Anterior cingulate cortex (tissue), 58 donors: Measurements from ENCODE around the gene WIPF3.

Experiments
- DNase-seq, 58 donors: peaks; one replicate each; lab custom pipeline; 2025; lab: John Stamatoyannopoulos, UW

Gene WIPF3

DNA sequence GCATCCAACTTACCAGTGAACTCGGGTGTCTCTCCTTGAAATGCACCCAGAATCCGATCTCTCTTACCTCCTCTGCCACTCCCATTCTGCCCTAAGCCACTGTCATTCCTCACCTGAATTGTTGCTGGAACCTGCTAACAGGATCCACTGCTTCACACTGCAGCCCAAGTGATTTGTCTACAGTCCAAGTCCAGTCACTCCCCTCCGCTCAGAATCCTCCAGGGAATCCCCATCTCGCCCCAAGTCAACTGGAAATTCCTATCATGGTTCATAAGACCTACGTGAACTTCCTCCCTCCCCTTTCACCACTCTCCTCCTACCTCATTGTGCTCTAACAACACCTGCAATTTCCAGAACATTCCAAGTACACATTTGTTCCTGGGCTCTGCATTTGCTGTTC lies 92.0 kb downstream of the WIPF3 start:
- DNase-seq, result no peak

DNA sequence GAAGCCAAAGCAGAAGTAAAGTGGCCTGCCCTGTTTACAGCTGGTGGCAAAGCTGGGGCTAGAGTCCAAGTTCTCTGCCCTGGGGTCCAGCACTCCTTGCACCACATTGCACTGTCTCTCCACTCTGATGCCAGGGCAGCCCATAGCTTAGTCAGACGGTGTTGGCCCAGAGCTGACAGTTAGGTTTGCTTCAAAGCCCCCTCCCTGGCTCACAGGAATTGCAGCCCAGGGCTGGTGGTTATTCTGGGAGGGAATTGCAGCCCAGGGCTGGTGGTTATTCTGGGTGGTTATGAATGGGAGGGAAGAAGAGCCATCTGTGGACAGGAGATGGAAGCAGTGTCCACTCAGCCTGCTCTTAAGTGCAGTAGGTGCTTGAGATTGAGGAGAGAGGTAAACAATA lies 94.4 kb downstream of the WIPF3 start:
- no peak for DNase-seq

DNA sequence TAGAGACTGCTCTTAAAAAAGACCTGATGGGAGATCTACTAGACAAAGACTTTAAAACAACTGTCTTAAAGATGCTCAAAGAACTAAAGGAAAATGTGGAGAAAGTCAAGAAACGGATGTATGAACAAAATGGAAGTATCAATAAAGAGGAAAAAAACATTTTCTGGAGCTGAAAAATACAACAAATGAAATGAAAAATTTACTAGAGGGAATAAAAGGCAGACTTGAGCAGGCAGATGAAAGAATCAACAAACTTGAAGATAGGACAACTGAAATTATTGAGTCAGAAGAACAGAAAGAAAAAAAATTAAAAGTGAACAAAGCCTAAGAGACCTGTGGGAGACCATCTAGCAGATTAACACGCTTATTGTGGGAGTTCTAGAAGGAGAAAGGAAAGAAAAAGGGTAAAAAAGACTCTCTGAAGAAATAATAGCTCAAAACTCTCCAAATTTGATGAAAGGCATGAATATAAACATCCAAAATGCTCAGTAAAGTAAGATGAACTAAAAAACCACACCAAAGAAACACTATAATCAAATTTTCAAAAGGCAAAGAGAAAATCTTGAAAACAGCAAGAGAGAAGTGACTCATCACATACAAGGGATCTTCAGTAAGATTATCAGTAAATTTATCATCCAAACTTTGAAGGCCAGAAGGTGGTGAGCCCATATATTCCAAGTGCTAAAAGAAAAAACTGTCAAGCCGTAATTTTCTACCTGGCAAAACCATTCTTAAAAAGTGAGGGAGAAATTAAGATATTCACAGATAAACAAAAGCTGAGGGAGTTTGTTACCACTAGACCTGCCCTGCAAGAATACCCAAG lies 100.1 kb downstream of the WIPF3 start:
- no peak for DNase-seq

DNA sequence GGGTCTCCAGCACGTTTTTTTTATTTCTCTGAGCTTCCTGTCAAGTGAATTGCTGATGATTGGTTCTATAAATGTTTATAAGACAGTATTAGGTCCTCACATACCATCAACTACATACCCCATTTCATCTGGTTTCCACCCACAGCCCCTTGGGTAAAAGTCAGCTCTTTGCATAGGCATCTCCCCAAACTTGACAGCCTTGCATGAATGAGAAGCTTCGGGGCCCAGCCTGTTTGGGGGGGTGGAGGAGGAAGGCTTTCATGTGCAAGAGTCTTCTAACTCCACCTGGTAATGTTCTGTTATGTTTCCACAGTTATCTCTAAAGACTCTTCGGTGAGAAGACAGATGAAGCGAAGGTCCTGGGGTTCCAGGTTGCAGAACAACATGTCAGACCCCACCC lies 107.9 kb downstream of the WIPF3 start:
- DNase-seq, result no peak

DNA sequence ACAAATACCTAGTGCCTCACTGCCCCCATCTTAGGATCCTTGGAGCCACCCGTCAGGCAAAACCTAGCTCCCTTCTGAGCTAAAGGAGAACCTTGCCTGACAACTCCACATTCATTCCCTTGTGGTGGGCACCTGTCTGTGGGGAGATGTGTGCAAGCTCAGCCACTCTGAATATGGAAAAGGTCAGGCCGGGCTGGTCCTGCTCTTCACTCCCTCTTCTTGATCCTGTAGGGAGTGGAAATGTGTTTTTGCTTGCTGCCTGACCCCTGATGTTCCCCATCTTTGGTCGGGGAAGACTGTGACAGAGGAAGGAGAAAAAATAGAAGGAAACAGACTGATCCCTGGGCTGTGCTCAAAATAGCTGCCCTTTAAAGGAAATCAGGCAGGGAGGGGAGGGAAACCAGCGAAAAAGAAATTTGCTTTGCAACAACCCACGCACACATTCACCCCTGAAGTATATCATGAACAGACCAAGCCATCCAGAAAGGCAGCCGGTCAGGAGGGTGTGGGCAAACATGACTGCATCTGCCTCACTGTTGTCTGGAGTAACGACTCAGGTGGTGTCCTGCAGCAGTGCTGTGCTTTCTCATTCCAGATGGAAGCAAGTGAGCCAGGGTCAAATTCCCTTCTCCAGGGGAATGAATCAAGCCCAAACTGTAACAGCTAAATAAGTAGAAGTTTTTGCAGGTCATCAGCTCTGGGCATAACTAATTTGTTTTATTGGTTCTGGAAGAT lies 109.3 kb downstream of the WIPF3 start:
- DNase-seq, result peak in 5 of 58 donors; percentile 20 to 61 (median 37)

DNA sequence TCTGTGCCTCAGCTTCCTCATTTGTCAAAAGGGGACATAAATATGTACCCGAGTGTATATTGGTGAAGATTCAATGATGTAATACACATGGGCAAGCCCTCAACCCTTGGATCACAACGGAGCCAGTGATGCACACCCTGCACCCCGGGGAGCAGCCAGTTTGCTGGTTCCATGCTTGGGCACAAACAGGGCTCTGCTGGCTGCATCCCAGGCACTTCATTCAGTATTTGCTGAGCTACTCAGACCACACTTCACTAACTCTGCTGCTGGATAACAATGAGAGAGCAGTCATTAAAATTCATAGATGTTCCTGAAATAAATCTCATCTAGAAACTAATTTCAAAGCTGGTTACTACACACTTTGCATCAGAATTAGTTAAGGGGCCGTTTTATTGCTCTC lies 111.3 kb downstream of the WIPF3 start:
- peak in 14 of 58 donors; percentile 9 to 69 (median 32) for DNase-seq

DNA sequence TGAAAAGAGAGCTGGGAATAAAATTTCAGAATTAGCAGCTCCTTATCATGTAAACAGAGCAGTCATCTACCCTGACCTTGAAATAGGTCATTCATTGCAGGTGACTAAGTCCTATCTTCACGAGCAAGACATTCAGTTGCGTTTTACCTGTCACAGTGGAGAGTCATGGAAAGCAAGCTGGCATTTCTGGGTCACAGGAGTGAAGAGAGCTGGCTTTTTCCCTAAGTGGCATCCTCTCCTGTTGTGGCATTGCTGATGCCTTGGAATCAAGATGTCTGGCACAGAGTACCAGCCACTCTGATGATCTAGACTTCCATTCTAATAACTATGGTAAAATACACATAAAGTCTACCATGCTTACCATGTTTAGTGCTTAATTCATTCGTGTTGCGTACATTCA lies 112.5 kb downstream of the WIPF3 start:
- DNase-seq, result no peak

DNA sequence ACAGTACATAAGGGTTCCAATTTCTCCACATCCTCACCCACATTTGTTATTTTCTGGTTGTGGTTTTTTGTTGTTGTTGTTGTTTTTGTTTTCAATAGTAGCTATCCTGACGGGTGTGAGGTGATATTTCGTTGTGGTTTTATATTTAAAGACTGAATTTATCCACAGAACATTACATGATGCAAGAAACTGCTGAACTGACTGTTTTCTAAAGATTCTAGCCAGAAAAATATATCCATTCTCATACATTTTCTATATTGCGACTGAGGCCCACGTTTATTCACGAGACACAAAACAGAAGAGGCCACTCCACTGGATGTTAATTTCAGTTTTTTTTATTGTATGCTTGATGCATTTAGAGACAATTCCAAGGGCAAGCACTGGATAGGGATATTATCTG lies 113.5 kb downstream of the WIPF3 start:
- DNase-seq, result no peak

DNA sequence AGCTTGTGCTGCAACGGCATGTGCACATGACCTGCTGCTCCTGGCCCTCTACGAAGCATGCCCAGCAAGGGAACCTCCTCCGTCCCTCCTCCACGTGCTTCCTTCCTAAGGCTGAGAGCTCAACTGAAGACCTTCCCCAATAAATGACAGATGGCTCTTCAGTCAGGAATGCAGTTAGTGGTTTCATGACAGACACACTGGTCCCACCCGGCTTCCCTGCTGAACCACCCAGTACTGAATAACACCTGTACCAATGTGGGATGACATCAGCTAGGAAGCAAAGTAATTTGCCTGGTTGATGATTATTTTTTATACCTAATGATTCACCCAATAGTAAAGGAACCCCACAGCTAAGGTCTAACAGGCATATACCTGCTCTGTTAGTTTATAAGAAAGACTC lies 114.2 kb downstream of the WIPF3 start:
- no peak for DNase-seq

DNA sequence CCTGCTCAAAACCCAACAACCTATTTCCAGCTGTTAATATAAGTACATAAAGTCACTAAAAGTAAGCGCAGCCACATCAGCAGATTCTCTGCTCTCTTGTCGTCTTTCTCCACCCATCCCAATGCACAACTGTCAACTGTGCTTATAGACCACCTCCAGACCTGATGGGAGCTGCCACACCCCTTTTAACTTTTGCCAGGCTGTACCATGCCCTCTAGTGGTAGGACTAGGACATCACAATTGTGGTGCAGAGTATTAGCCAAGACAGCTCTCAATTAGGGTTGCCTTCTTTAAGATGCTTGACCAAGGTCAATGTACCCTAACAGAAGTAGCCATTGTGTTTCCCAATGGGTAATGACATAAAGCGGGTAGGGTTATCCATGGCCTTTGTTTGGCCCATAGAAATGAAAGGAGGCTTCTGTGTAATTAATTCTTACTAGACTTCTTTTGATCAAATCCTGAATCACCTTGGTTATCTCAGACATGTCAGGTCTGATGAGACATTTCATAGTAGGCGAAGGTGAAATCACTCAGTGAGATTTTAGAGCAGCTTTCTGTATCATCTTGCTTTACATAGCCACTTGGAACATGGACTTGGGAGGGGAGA lies 115.2 kb downstream of the WIPF3 start:
- DNase-seq, result peak in 16 of 58 donors; percentile 17 to 53 (median 28)

DNA sequence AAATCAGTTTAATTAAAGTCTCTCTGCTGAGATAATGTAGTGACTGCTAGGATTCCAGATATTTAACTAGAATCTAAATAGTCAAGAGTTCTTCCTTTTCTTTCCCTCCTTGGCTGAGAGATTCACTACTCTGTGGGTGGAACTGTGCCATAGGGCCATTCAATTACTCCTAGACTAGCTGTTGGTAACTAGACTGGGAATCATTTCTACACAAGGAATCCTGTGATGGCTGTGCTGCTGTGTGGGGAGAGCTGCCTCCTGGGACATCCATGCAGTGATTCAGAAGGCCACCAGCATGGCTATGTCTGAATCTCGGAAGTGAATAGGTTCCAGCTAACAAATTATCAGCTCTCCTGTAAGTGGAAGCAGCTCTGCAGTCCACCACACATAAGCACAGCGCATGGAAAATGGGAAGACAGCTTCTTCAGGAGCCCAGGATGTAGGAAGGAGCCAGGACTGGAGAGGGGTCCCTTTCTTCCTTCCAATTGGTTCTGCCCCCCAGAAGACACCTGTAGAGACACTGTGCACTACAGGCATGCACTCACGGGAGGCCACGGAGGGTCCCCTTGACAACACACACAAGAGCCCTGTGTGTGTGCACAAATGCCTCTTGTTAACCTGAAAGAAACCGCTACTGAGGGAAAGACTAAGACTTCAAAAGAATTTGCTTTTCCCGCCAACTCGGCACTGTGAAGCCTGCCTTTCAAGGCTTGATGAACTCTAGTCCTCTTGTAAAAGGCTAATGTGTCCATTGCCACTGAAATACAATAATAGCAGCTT lies 116.8 kb downstream of the WIPF3 start:
- DNase-seq, result peak in 4 of 58 donors; percentile 26 to 51 (median 34)

DNA sequence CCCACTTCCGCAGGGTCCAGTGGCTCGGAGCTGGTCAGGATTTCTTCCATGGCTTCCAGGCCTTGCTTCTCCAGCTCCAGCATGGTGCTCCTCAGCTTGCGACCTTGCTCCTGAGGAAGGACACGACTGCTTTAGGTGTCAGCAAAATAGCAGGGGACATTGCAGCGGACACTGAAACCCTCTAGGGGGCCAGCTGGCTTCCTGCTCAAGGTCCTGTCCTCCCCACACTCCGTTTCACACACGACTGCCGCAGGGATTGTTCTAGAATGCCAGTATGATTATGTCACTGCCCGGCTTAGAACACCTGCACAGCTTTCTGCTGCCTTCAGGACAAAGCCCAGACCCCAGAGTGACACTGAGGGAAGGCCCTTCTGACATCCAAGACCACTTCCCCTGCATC lies 117.7 kb downstream of the WIPF3 start:
- no peak for DNase-seq

DNA sequence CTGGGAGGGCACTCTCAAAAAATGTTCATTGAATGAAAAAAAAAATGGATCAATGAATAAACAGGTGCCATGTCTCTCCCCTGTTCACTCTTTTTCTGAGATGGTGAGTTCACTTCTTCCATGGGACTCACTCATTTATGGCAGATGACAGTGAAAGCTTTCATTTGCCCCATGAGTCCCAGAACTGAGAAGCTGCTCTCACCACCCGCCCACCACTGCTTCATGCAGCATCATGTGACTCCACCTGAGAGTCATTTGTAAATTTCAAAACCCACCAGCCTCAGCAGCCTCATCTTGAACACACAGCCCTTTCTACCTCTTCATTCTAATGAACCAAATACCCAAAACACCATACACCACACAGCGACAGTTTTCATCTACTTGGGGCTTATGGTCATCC lies 118.4 kb downstream of the WIPF3 start:
- DNase-seq, result no peak

DNA sequence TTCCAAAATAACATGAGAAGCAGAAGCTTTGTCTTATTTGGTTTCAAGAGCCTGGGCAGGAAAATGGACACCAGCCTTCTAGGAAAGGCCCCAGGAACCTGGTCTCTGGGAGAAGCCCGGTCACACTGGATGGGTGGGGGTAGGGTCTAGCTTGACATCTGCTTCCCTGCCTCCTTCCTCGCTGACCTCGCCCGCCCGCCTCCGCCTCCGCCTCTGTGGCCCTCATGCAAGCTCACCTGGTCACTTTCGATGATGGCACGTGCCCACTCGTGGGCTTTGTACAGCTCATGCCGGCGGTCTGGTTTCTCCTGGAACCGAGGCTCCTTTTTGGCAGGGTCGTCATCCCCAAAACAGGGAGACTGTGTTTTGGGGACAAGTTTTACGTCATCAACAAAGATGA lies 119.9 kb downstream of the WIPF3 start:
- no peak for DNase-seq

DNA sequence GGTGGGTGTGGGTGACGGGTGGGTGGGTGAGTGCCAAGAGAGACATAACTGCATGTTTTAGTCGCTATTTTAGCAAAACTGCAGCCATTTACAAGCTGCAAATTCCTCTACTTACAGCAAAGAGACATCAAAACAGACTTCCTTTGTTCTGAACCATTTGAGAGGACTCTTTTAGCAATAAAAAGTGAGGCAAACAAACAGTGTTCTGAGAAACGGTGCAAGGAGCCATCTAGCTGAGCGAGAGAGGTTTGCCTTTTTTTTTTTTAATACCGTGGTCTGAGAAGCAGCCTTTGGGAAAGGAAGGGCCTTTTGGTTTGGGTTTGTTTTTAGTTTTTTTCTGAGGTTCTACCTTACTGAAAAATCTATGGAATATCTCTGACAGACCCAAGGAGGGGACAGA lies 120.4 kb downstream of the WIPF3 start:
- DNase-seq, result peak in 2 of 58 donors; percentile 35 to 58

DNA sequence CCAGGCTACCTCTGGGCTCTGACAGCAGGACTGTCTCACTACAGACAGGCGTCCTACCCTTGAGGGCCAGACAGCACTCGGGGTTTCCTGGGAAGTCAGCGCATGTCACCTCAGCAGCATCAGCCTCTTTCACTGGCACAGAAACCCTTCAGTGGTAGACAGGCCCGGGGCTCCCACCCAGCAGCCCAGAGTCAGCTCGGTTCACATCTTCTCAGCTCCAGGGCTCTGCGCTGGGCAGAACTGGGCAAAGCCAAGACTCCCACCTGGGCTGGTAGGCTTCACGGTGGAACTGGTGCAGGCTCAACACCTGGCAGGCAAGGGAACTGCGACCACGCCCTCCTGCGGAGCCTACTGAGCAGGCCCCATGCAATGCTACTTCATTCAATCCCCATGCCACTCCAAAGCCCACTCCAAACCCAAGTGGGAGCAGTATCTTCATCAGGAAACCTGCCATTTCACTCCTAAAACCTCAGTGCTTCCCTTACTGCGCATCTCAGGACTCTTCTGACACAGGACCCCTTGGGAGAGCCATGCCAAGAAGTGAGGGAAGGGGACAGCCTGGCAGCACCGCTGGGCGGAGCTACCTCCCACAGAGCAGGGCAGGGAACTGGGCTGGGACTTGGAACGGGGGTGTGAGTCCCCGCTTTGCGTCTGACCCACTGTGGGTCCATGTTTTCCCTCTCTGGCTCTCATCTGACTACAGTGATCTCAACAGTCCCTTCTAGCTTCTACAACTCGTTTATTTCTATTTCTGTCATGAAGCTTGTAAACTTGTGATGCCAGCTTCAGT lies 122.9 kb downstream of the WIPF3 start:
- DNase-seq, result no peak

DNA sequence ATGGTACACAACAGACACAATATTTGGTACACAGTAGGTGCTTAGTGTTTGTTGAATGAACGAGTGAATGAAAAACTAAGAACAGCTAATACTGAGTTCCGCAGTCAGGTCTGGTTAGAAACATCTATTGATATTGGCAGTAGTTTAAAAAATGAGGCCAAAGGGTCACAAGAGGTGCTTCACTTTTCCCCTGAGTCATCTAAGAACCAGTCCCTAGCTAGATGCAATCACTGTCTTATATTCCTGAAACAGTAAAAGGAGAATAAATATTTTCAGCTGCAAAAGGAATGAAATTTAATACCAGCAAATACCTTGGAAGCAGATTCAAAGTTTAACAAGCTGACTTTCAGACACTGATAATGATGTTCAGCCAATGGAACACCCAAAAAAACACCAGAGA lies 128.8 kb downstream of the WIPF3 start:
- DNase-seq, result no peak

DNA sequence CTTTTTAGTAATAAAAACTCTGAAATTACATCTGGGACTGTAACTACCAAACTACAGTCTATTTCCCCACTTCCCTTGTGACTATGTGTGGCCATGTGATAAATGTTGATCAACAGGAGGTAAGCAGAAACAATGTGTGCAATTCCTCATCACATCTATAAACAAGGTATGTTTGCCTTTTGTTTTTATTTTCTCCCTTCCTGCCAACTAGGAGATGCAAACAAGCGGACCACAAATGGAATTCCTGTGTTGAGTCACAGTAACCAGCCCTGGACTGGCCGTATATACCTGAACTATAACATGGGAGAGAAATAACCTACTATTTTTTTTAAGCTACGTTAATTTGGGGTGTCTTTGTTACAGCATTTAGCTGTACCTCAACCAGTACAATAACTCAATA lies 130.8 kb downstream of the WIPF3 start:
- no peak for DNase-seq

DNA sequence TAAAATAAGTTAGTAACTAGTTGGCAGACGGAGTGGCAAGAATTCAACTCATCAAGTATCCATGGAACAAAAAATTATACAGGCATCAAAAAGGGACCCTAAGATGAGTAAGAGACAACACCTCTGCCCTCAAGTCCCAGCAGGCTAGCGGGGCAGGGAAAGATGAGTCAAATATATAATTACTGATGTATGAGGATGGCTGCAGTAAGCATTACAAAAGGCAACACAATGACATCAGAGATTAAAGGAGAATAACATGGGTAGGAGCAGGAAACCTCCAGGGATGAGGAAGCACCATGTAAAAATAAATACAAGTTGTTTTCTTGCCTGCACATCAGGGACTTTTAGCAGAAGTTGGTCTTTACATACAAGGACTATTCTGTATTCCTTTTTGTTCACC lies 133.9 kb downstream of the WIPF3 start:
- DNase-seq, result no peak

DNA sequence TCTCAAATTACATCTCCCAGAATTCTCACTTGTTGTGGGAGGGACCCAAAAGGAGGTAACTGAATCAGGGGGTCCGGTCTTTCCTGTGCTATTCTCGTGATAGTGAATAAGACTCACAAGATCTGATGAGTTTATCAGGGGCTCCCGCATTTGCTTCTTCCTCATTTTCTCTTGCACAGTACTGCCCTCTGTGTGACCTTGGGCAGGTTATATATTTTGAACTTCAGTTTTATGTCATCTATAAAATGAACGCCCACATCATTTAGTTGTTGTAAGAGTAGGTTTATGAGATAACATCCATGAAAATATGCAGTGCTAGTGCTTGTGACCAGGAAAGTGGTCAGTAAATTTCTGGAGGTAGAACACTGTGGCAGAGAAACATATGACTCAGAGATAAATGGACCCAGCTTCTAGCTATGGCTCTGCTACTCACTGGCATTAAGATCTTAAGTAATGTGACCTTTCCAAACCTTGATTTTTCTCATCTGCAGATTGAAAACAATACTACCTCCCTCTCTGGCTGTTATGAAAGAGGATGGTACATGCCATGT lies 139.0 kb downstream of the WIPF3 start:
- no peak for DNase-seq
